Endothelial cell of umbilical vein (primary cell): ENCODE results near the gene ANKS1A. TPM values are rescaled to one million over a fixed set of nuclear protein-coding genes. Genes with fewer than 3 reads are reported as not detected.

Source experiments
- BruUV-seq: library from RNA; stranded (reverse); fragments of 400-500 nt; replicated peaks from 2 replicates; lab custom pipeline; 2021; lab: Mats Ljungman, UMichigan
- CTCF ChIA-PET: fragments of 300-600, 350-600 bp; sonication (Branson Sonifier 250); formaldehyde crosslinking; loops from one replicate; lab custom pipeline; 2021; ENCODE audit warnings: antibody characterized with exemption, inconsistent platforms; lab: Charles Lee
- POLR2A ChIA-PET: fragments of 300-600, 350-600 bp; sonication (Branson Sonifier 250); formaldehyde crosslinking; loops from one replicate; lab custom pipeline; 2021; ENCODE audit warnings: antibody characterized with exemption, inconsistent platforms; lab: Charles Lee
- DNase-seq: peaks from one replicate; pipeline ENCODE4 v3.0.0-alpha.2; 2011; ENCODE audit warnings: low read depth, low spot score
- FAIRE-seq: peaks from 2 replicates; lab custom pipeline; 2011; peaks lifted over from hg19 to GRCh38; lab: Jason Lieb, UNC
- H2AFZ ChIP-seq: 2 replicates; pipeline ENCODE4 v1.6.0; 2012; ENCODE audit warnings: low read depth, low read length, control low read depth, inconsistent platforms
- H3K27ac ChIP-seq: 2 replicates; pipeline ENCODE4 v1.5.1; 2011; ENCODE audit warnings: low read depth, mild to moderate bottlenecking, control low read depth, low read length, moderate library complexity; ENCODE audit not compliant: insufficient read depth
- H3K27me3 ChIP-seq, 2 experiments: 2 replicates each; pipeline versions ENCODE4 v1.6.0 to v1.6.1; 2011; ENCODE audit warnings: low read length in 2 of 2, mixed read lengths in 1 of 2; ENCODE audit not compliant: control insufficient read depth in 2 of 2, insufficient read depth in 2 of 2
- H3K36me3 ChIP-seq, 2 experiments: 2 replicates in 1 of 2; 3 replicates in 1 of 2; pipeline ENCODE4 v1.5.1; 2011; ENCODE audit warnings: low read length in 2 of 2, mild to moderate bottlenecking in 1 of 2, moderate library complexity in 1 of 2; ENCODE audit not compliant: control insufficient read depth in 2 of 2, insufficient read depth in 2 of 2; ENCODE audit errors: extremely low read depth in 1 of 2
- H3K4me1 ChIP-seq: 3 replicates; pipeline ENCODE4 v1.5.1; 2011; ENCODE audit warnings: mild to moderate bottlenecking, low read length; ENCODE audit not compliant: control insufficient read depth, insufficient read depth; ENCODE audit errors: extremely low read depth
- H3K4me2 ChIP-seq: 2 replicates; pipeline ENCODE4 v1.6.1; 2011; ENCODE audit warnings: low read length, control low read depth, mixed read lengths; ENCODE audit not compliant: insufficient read depth
- H3K4me3 ChIP-seq, 3 experiments: fragments of 200-600 bp in 1 of 3; sonication (generic), shearing (Covaris generic) in 1 of 3; replicated peaks in 1 of 3; 2 replicates each; pipeline ENCODE4 v1.5.1; 2011 to 2016; ENCODE audit warnings: control low read depth in 3 of 3, low read length in 3 of 3, mild to moderate bottlenecking in 2 of 3, inconsistent platforms in 1 of 3, low read depth in 1 of 3, moderate library complexity in 1 of 3; ENCODE audit not compliant: insufficient read depth in 1 of 3
- H3K79me2 ChIP-seq: 2 replicates; pipeline ENCODE4 v1.6.0; 2012; ENCODE audit warnings: low read length, inconsistent platforms; ENCODE audit not compliant: control insufficient read depth, insufficient read depth
- H3K9ac ChIP-seq: replicated peaks from 2 replicates; pipeline ENCODE3; 2011; ENCODE audit warnings: low read length, control low read depth; ENCODE audit not compliant: insufficient read depth; ENCODE audit errors: extremely low read depth
- H3K9me1 ChIP-seq: replicated peaks from 3 replicates; pipeline ENCODE4 v1.6.0; 2011; ENCODE audit warnings: mild to moderate bottlenecking, low read length; ENCODE audit not compliant: control insufficient read depth, insufficient read depth; ENCODE audit errors: extremely low read depth
- H3K9me3 ChIP-seq: replicated peaks from 2 replicates; pipeline ENCODE4 v1.5.1; 2012; ENCODE audit warnings: low read length, inconsistent platforms; ENCODE audit not compliant: control insufficient read depth, insufficient read depth
- H4K20me1 ChIP-seq: replicated peaks from 2 replicates; pipeline ENCODE3; 2011; ENCODE audit warnings: mild to moderate bottlenecking, low read length; ENCODE audit not compliant: control insufficient read depth, insufficient read depth; ENCODE audit errors: extremely low read depth
- CTCF ChIP-seq, 2 donors: IDR thresholded peaks; 1 replicate in 1 of 2; 2 replicates in 1 of 2; pipeline ENCODE4 v1.5.1; 2011; ENCODE audit warnings: low read length in 2 of 2, mild to moderate bottlenecking in 2 of 2, moderate library complexity in 2 of 2, control low read depth in 1 of 2, inconsistent platforms in 1 of 2, low read depth in 1 of 2; ENCODE audit not compliant: insufficient read depth in 1 of 2; ENCODE audit errors: extremely low read depth in 1 of 2
- EZH2 ChIP-seq: IDR thresholded peaks from 2 replicates; pipeline ENCODE4 v1.6.1; 2012; ENCODE audit warnings: borderline replicate concordance, low read depth, mild to moderate bottlenecking, moderate library complexity, low read length, inconsistent platforms; ENCODE audit not compliant: severe bottlenecking
- FOS ChIP-seq: IDR thresholded peaks from 2 replicates; pipeline ENCODE4 v1.6.1; 2011; ENCODE audit warnings: mild to moderate bottlenecking, low read length, moderate library complexity, borderline replicate concordance; ENCODE audit not compliant: insufficient read depth
- GATA2 ChIP-seq: IDR thresholded peaks from 2 replicates; pipeline ENCODE4 v1.7.0; 2011; ENCODE audit warnings: low read depth, mild to moderate bottlenecking, moderate library complexity, mixed read lengths, low read length; ENCODE audit not compliant: insufficient read length, insufficient read depth
- JUN ChIP-seq: IDR thresholded peaks from 2 replicates; pipeline ENCODE4 v1.6.1; 2011; ENCODE audit warnings: borderline replicate concordance, low read depth; ENCODE audit not compliant: insufficient read length, insufficient read depth
- MAX ChIP-seq: IDR thresholded peaks from 2 replicates; pipeline ENCODE4 v1.6.1; 2011; ENCODE audit not compliant: insufficient read depth, insufficient read length
- MYC ChIP-seq: IDR thresholded peaks from one replicate; pipeline ENCODE4 v1.6.1; 2011; ENCODE audit warnings: mild to moderate bottlenecking, low read depth, low read length
- POLR2A ChIP-seq: IDR thresholded peaks from 2 replicates; pipeline ENCODE4 v1.6.1; 2012; ENCODE audit warnings: low read depth, mild to moderate bottlenecking, control low read depth, low read length
- POLR2AphosphoS5 ChIP-seq: IDR thresholded peaks from 2 replicates; pipeline ENCODE4 v1.6.1; 2012; ENCODE audit warnings: low read depth, mild to moderate bottlenecking, control low read depth, low read length, moderate library complexity; ENCODE audit not compliant: insufficient read depth
- dilution Hi-C: fragments of 300-500 bp; cut with MboI; formaldehyde crosslinking; loops from one replicate; pipeline ENCODE4 v1.15.0; 2019; ENCODE audit warnings: low sequenced_read_pairs; ENCODE audit not compliant: extremely low pct_ligation_motif_present
- intact Hi-C: fragments of 100-400 bp; cut with micrococcal nuclease; formaldehyde crosslinking; loops from one replicate; pipeline ENCODE4 v1.10.0; 2022
- polyA plus RNA-seq, 4 experiments: library from polyadenylated mRNA; depleted of rRNA in 3 of 4; stranded (reverse) in 3 of 4; unstranded in 1 of 4; fragments of >200 nt; gene quantifications; 2 replicates each; pipeline versions ENCODE4 v1.2.1 to v1.2.3, GENCODE V29; 2011 to 2012; ENCODE audit warnings: missing spikeins in 1 of 4
- total RNA-seq: library from RNA; stranded (reverse); gene quantifications from 2 replicates; pipeline ENCODE4 v1.2.3, GENCODE V29; 2021

The ANKS1A gene
- total and polyA plus RNA-seq, 2 donors (not counting 3 experiments of a cell fraction or from before 2014, with no cell fraction given), result 8.9 to 26.1 TPM

- H3K9ac ChIP-seq, result no peak overlapping the region
- H3K79me2 ChIP-seq, result no peaks in the 10 kb centered on the region
- ChIA-PET CTCF (interaction anchor here (0.7 to 3.9 kb wide), 7 partner anchors 14 to 88 kb away, joined by 3 to 19 read pairs (median 3); no protein-coding TSS in a partner anchor), POLR2A (no interaction called here)
- no peak overlapping the region for H3K27ac ChIP-seq
- H3K9me3 ChIP-seq, result no peaks in the 10 kb centered on the region
- no peak overlapping the region for H3K4me3 ChIP-seq
- intact Hi-C loops, result no loop called here
- H3K4me2 ChIP-seq, result no peak overlapping the region
- peaks cover 0 to 14% of the 10 kb centered on the region in 2 experiments for H3K36me3 ChIP-seq
- H2AFZ ChIP-seq, result no peak overlapping the region
- FAIRE-seq (no peak), DNase-seq (no peak)
- H4K20me1 ChIP-seq, result no peaks in the 10 kb centered on the region
- BruUV-seq, result no TSS peak
- no peak for TF ChIP-seq CTCF (IDR thresholded peaks at IDR 0.05; ENCODE audit: extremely low read depth in 1 of 2, insufficient read depth in 1 of 2, low read depth in 1 of 2, low read length in 2 of 2)
- no peak for TF ChIP-seq MAX
- TF ChIP-seq FOS, result no peak
- TF ChIP-seq JUN, result no peak
- no peak for TF ChIP-seq POLR2AphosphoS5
- TF ChIP-seq MYC, result no peak
- TF ChIP-seq GATA2, result no peak
- TF ChIP-seq EZH2, result no peak
- TF ChIP-seq POLR2A, result no peak
- dilution Hi-C loops, result no loop called here
- peaks cover 17% of the 10 kb centered on the region for H3K4me1 ChIP-seq
- no peaks in the 10 kb centered on the region for H3K9me1 ChIP-seq
- no peaks in the 10 kb centered on the region for H3K27me3 ChIP-seq
Measured at GRCh38 chr6:35051997-35052583, 163.0 kb downstream of the ANKS1A start.
